ENCODE data around the gene NDUFS4.

GRCh38 chr5:53667621-53668020 lies 107.2 kb downstream of the NDUFS4 start:
- no peak for TF ChIP-seq CTCF (IDR thresholded peaks at IDR 0.05)
- no peak for TF ChIP-seq ZFX (IDR thresholded peaks at IDR 0.05; ENCODE audit: borderline replicate concordance)

Measured in 22Rv1 (cell line).